Hepatic stellate cell (primary cell): Measurements from ENCODE around the gene PRKCA.
"Not testable (repeated sequence)": the region's sequence is repeated elsewhere in the genome, so short reads cannot be mapped to it uniquely, and the experiment has no call there.

Experiments used
- DNase-seq: peaks from one replicate; pipeline ENCODE4 v3.0.0; 2011; ENCODE audit warnings: low spot score

Gene PRKCA

GRCh38 chr17:66684261-66684660 lies 381.8 kb downstream of the PRKCA start:
- DNase-seq = no peak

GRCh38 chr17:66684731-66685130 lies 382.3 kb downstream of the PRKCA start:
- no peak for DNase-seq

- no peak for DNase-seq
Measured at GRCh38 chr17:66686601-66687000, 384.2 kb downstream of the PRKCA start.

- DNase-seq = no peak
Measured at GRCh38 chr17:66687570-66688284, 385.3 kb downstream of the PRKCA start.

- DNase-seq = no peak
Measured at GRCh38 chr17:66689221-66689620, 386.8 kb downstream of the PRKCA start.

GRCh38 chr17:66690166-66690565 lies 387.8 kb downstream of the PRKCA start:
- no peak for DNase-seq

- no peak for DNase-seq
Measured at GRCh38 chr17:66691644-66692420, 389.4 kb downstream of the PRKCA start.

GRCh38 chr17:66692421-66692690 lies 389.9 kb downstream of the PRKCA start:
- DNase-seq = no peak

GRCh38 chr17:66695098-66695497 lies 392.7 kb downstream of the PRKCA start:
- no peak for DNase-seq

GRCh38 chr17:66698270-66698669 lies 395.9 kb downstream of the PRKCA start:
- no peak for DNase-seq

- no peak for DNase-seq
Measured at GRCh38 chr17:66701462-66701861, 399.0 kb downstream of the PRKCA start.

GRCh38 chr17:66702106-66702936 lies 399.9 kb downstream of the PRKCA start:
- no peak for DNase-seq

GRCh38 chr17:66704858-66705520 lies 402.6 kb downstream of the PRKCA start:
- no peak for DNase-seq

GRCh38 chr17:66706851-66707450 lies 404.5 kb downstream of the PRKCA start:
- DNase-seq = no peak

GRCh38 chr17:66711401-66711800 lies 409.0 kb downstream of the PRKCA start:
- no peak for DNase-seq

GRCh38 chr17:66711881-66712321 lies 409.5 kb downstream of the PRKCA start:
- DNase-seq = no peak

- no peak for DNase-seq
Measured at GRCh38 chr17:66712453-66712852, 410.0 kb downstream of the PRKCA start.

- DNase-seq = not testable (repeated sequence)
Measured at GRCh38 chr17:66713021-66713532, 410.7 kb downstream of the PRKCA start.

GRCh38 chr17:66713533-66714042 lies 411.2 kb downstream of the PRKCA start:
- DNase-seq = no peak

GRCh38 chr17:66714046-66715023 lies 411.9 kb downstream of the PRKCA start:
- DNase-seq = no peak
